GM20000 (cell line): ENCODE results near the gene NOXA1.
"Not testable (repeated sequence)": the region's sequence is repeated elsewhere in the genome, so short reads cannot be mapped to it uniquely, and the experiment has no call there.

ENCODE experiments used
- DNase-seq: peaks from one replicate; pipeline ENCODE4 v3.0.0; 2012; ENCODE audit warnings: low spot score
- TF ChIP-seq, protein P1 (sequence below): IDR thresholded peaks from 2 replicates; pipeline ENCODE4 v1.5.1; 2012; ENCODE audit warnings: mild to moderate bottlenecking, control low read depth; ENCODE audit errors: extremely low read depth, missing control alignments

NOXA1 gene

DNA sequence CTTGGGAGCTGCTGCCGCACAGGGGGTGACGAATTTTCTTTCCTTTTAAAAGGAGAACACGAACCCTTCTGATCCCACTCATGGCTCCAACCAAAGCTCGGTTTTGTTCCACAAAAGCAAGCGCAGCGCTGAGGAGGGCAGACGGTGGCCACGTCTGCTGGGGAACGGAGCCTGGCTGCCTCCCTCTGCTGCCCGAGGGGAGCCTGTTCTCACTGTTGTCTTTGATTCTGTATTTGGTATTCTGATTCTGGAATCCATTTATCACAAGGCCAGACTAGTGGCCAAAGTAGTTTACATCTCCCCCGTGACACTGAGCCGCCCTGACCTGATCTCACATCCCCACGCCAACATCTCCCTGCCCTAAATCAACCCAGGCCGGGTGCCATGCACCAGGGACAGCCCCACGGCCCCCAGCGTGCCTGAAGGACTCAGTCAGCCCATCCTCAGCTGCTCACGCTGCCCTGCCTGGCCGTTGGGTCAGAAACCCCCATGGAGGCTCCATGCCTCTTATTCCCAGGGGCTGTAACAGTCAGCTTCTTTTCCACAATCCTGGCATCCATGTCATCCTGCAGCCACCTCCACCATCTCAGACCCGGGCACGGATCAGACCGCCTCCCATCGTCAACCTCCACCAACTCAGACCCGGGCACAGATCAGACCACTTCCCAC lies 42.7 kb downstream of the NOXA1 start:
- TF ChIP-seq, protein P1, sequence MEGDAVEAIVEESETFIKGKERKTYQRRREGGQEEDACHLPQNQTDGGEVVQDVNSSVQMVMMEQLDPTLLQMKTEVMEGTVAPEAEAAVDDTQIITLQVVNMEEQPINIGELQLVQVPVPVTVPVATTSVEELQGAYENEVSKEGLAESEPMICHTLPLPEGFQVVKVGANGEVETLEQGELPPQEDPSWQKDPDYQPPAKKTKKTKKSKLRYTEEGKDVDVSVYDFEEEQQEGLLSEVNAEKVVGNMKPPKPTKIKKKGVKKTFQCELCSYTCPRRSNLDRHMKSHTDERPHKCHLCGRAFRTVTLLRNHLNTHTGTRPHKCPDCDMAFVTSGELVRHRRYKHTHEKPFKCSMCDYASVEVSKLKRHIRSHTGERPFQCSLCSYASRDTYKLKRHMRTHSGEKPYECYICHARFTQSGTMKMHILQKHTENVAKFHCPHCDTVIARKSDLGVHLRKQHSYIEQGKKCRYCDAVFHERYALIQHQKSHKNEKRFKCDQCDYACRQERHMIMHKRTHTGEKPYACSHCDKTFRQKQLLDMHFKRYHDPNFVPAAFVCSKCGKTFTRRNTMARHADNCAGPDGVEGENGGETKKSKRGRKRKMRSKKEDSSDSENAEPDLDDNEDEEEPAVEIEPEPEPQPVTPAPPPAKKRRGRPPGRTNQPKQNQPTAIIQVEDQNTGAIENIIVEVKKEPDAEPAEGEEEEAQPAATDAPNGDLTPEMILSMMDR = no peak
- no peak for DNase-seq

DNA sequence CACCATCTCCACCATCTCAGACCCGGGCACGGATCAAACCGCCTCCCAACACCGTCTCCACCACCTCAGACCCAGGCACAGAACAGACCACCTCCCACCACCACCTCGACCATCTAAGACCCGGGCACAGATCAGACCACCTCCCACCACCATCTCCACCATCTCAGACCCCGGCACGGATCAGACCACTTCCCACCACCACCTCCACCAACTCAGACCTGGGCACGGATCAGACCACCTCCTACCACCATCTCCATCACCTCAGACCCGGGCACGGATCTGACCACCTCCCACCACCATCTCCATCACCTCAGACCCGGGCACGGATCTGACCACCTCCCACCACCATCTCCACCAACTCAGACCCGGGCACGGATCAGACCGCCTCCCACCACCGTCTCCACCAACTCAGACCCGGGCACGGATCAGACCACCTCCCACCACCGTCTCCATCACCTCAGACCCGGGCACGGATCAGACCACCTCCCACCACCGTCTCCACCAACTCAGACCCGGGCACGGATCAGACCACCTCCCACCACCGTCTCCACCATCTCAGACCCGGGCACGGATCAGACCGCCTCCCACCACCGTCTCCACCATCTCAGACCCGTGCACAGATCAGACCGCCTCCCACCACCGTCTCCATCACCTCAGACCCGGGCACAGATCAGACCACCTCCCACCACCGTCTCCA lies 43.3 kb downstream of the NOXA1 start:
- not testable (repeated sequence) for DNase-seq

DNA sequence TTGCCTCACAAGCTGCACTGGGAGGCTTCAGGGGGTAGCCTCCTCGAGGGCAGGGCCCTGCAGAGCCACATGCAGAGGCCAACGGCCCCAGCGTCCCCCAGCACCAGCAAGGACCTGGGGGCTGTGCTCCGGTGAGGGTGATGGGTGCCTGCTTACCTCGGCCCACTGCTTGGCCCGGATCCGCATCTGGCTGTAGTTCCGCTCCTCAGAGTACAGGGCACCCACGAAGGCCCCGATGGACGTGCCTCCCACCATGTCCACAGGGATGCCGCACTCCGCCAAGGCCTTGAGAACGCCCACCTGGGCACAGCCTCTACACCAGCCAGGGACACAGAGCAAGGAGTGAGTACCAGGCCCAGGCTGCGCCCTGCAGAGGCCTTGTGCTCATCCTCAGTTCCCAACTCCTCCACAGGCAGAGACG lies 44.0 kb downstream of the NOXA1 start:
- TF ChIP-seq, protein P1 = no peak
- DNase-seq = no peak

DNA sequence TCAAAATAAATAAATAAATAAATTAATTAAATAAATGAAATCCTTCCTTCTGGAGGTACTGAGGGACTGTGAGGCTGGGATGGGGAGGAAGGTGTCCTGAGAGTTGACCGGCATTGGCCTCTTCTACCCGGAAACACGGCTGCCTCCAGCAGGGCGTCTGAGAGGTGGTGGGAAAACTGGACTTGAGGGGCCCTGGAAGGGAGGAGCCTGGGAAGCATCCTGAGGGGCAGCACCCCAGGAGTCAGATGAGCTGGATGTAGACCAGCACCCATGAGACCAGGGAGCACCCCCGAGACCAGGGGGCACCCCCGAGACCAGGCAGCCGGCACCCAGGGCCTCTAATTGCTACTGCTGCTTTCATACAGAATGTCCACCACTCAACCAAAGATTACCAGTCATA lies 44.7 kb downstream of the NOXA1 start:
- DNase-seq = no peak
- TF ChIP-seq, protein P1 = no peak

DNA sequence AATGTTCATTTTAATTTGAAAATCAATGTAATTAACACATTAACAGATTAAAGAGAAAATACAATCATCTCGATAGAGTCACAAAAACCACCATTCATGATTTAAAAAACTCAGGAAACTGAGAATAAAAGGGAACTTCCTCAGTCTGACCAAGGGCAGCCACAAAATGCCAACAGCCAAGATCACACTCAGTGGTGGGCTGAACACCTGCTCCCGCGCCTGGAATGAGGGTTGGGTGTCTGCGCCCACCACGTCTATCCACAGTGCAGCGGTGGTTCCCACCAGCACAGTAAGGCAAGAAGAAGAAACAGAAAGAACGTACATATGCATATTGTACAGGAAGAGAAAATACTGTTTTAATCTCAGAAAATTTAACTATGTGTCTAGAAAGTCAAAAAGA lies 47.6 kb downstream of the NOXA1 start:
- DNase-seq = no peak

DNA sequence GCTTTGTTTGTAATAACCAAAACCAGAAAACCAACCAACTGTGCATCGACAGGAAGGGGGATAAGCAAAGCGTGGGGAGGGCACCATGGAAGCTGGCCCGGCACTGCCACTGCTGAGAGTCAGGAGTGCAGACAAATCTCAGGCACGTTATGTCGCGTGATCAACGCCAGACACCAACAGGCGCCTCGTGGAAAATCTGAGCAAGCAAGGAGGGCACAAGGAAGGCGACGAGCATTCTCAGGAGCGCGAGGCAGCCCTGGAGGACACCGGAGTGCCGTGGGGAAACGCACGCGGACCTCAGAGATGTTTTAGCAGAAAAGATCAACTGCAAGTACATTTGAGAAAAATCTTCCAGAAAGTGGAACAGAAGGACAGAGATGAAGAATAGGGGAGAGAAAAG lies 51.1 kb downstream of the NOXA1 start:
- TF ChIP-seq, protein P1 = no peak
- no peak for DNase-seq

More for the DNA sequence above, 47.6 kb downstream of the NOXA1 start:
- TF ChIP-seq, protein P1 = no peak

DNA sequence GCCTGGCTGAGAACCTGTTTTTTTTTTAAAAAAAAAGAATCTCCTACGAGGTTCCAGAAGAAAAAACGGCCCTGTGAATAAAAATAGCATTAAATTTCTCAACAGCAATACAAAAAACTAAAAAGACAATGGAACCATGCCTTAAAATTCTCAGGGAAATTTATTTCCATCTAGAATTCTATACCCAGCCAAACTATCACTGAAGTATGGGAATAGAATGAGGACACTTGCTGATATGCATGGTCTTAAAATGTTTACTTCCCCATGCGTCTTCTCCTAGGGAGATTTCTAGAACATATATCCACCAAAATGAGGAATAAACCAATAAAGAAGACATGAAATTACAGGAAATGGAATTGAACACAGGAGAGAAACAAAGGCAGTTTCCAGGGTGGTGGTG lies 52.5 kb downstream of the NOXA1 start:
- TF ChIP-seq, protein P1 = no peak
- no peak for DNase-seq

DNA sequence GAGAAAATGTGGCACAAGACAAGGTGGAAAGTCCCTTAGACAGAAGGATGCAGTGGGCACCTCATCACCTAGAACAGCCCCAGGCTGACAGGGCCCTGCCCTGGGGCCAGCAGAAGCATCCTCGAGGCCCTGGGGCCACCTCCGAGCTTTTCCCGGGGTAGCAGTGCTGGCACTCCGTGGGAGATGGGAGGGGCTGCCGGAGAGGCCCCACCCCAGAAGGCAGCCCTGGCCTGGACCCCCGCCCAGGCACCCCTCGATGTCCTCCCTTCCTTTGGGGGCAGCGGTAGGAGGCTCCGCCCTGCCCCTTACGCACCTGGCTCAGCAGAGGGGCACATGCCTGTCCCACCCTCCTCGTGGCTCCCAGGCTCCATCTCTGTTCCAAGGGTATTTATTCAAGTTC lies 53.7 kb downstream of the NOXA1 start:
- TF ChIP-seq, protein P1 = no peak

More for the DNA sequence above, 53.7 kb downstream of the NOXA1 start:
- DNase-seq = no peak
